CD4-positive, alpha-beta T cell (primary cell): ENCODE measurements around the gene PPP2R3A. TPM values are rescaled to one million over a fixed set of nuclear protein-coding genes. Genes with fewer than 3 reads are reported as not detected.

Experiments
- ATAC-seq: fragments of 200-7000 bp; cut with Tn5 transposase; one replicate; pipeline ENCODE4 v1.10.0; 2022; ENCODE audit warnings: mild to moderate bottlenecking; ENCODE audit not compliant: poor library complexity
- CTCF ChIA-PET: fragments of 350-600 bp; sonication (Branson Sonifier 250); formaldehyde crosslinking; loops from one replicate; lab custom pipeline; 2021; ENCODE audit warnings: antibody characterized with exemption, inconsistent platforms; lab: Charles Lee
- POLR2A ChIA-PET: fragments of 350-600 bp; sonication (Branson Sonifier 250); formaldehyde crosslinking; loops from one replicate; lab custom pipeline; 2021; ENCODE audit warnings: antibody characterized with exemption, inconsistent platforms; lab: Charles Lee
- DNase-seq, 14 experiments: peaks; one replicate each; pipeline ENCODE4 v3.0.0-alpha.2; 2013 to 2020; ENCODE audit warnings: mixed read lengths in 2 of 14
- H3K27ac ChIP-seq, 2 donors: one replicate each; pipeline versions ENCODE4 v1.5.1 to v1.7.0; 2013; ENCODE audit warnings: low read length in 2 of 2, low read depth in 1 of 2, mild to moderate bottlenecking in 1 of 2
- H3K27me3 ChIP-seq, 2 experiments: 1 replicate in 1 of 2; 2 replicates in 1 of 2; pipeline versions ENCODE4 v1.6.1 to v1.7.0; 2013; ENCODE audit warnings: low read length in 2 of 2, control low read depth in 1 of 2, mild to moderate bottlenecking in 1 of 2, moderate library complexity in 1 of 2; ENCODE audit not compliant: insufficient read depth in 2 of 2, control insufficient read depth in 1 of 2
- H3K36me3 ChIP-seq: one replicate; pipeline ENCODE4 v1.6.1; 2013; ENCODE audit warnings: low read length, control low read depth; ENCODE audit not compliant: insufficient read depth
- H3K4me1 ChIP-seq: one replicate; pipeline ENCODE4 v1.6.1; 2013; ENCODE audit warnings: low read length, control low read depth; ENCODE audit not compliant: insufficient read depth
- H3K4me3 ChIP-seq: one replicate; pipeline ENCODE4 v1.5.1; 2013; ENCODE audit warnings: mild to moderate bottlenecking, low read length, moderate library complexity
- H3K9me3 ChIP-seq, 2 experiments: 1 replicate in 1 of 2; 2 replicates in 1 of 2; pipeline versions ENCODE4 v1.6.1 to v1.7.0; 2013; ENCODE audit warnings: low read length in 2 of 2, mild to moderate bottlenecking in 2 of 2, control low read depth in 1 of 2, moderate library complexity in 1 of 2; ENCODE audit not compliant: control insufficient read depth in 1 of 2, insufficient read depth in 1 of 2
- H3K27ac Mint-ChIP-seq: one replicate; pipeline ENCODE4 v1.8.0; 2020; ENCODE audit warnings: mixed read lengths
- H3K27me3 Mint-ChIP-seq: one replicate; pipeline ENCODE4 v1.8.0; 2021; ENCODE audit warnings: mixed read lengths
- H3K36me3 Mint-ChIP-seq: one replicate; pipeline ENCODE4 v1.8.0; 2021; ENCODE audit warnings: low read depth, mixed read lengths
- H3K4me1 Mint-ChIP-seq: one replicate; pipeline ENCODE4 v1.8.0; 2021; ENCODE audit warnings: low read depth, mixed read lengths
- H3K4me3 Mint-ChIP-seq: one replicate; pipeline ENCODE4 v1.8.0; 2020; ENCODE audit warnings: mild to moderate bottlenecking, mixed read lengths
- H3K9me3 Mint-ChIP-seq: one replicate; pipeline ENCODE4 v1.8.0; 2020; ENCODE audit warnings: mixed read lengths
- CTCF ChIP-seq: fragments of 200-600 bp; IDR thresholded peaks from one replicate; pipeline ENCODE4 v1.8.0; 2022; ENCODE audit warnings: antibody characterized with exemption, mild to moderate bottlenecking
- intact Hi-C, 2 experiments: fragments of 100-400 bp; cut with DNase I in 1 of 2; cut with micrococcal nuclease in 1 of 2; formaldehyde crosslinking; loops; one replicate each; pipeline versions ENCODE4 v1.15.1 to v1.9.0; 2023 to 2025; cut with DNase I, micrococcal nuclease
- total RNA-seq, 174 experiments: library from RNA in 2 of 174; stranded (reverse) in 2 of 174; gene quantifications; one replicate each; pipeline ENCODE4 v1.2.3 and lab custom pipeline; 2021 to 2026

Gene PPP2R3A
- total RNA-seq, 2 experiments from 2014 or later: 0.14 to 0.31 TPM

- TF ChIP-seq CTCF: no peak
- peak overlapping the region; percentile 98 for H3K27ac Mint-ChIP-seq
- ATAC-seq (peak; percentile 31), DNase-seq (peak in 12 of 14 experiments; percentile 47 to 94 (median 72))
- Histone ChIP-seq H3K27me3 (no peaks in the 10 kb centered on the region), H3K27ac (peak overlapping the region; percentile 91 to 99), H3K4me1 (peaks cover 26% of the 10 kb centered on the region), H3K9me3 (no peaks in the 10 kb centered on the region), H3K4me3 (peak overlapping the region; percentile 95), H3K36me3 (no peaks in the 10 kb centered on the region)
- POLR2A ChIA-PET: interaction anchor here (0.6 to 6.2 kb wide), 28 partner anchors 11 to 1992 kb away, joined by 3 to 137 read pairs (median 5); partner anchors contain the start of genes ANAPC13, ARMC8, CEP63 and NCK1
- H3K4me3 Mint-ChIP-seq: peak overlapping the region; percentile 98
- intact Hi-C loops: loop anchor here (2.0 to 5.0 kb wide), 6 partner anchors 15 to 667 kb away; partner anchors contain the start of genes NCK1 (in 1 of the 2), PCCB (in 1 of the 2) and STAG1 (in 1 of the 2)
- peaks cover 5% of the 10 kb centered on the region for H3K27me3 Mint-ChIP-seq
- H3K9me3 Mint-ChIP-seq: no peaks in the 10 kb centered on the region
- CTCF ChIA-PET: interaction anchor here (1.6 to 1.7 kb wide), 2 partner anchors 56 to 557 kb away, joined by 4 to 12 read pairs; partner anchors contain the start of gene STAG1
- H3K4me1 Mint-ChIP-seq: peaks cover 46% of the 10 kb centered on the region
- H3K36me3 Mint-ChIP-seq: peaks cover 59% of the 10 kb centered on the region
Observed at GRCh38 chr3:136195258-136196063, 229.9 kb downstream of the PPP2R3A start.

- ChIA-PET CTCF (interaction anchor here (2.3 kb wide), 1 partner anchor 55 kb away, joined by 10 read pairs; no protein-coding TSS in a partner anchor), POLR2A (interaction anchor here (0.6 to 6.2 kb wide), 21 partner anchors 8 to 1991 kb away, joined by 3 to 137 read pairs (median 5); partner anchors contain the start of genes ANAPC13, ARMC8, CEP63 and NCK1)
- Mint-ChIP-seq H3K27me3 (peaks cover 5% of the 10 kb centered on the region), H3K9me3 (no peaks in the 10 kb centered on the region), H3K4me3 (peak within 1 kb of the TSS; percentile 98), H3K36me3 (peaks cover 54% of the 10 kb centered on the region), H3K4me1 (peaks cover 40% of the 10 kb centered on the region), H3K27ac (peak within 1 kb of the TSS; percentile 98)
- no peaks in the 10 kb centered on the region for H3K9me3 ChIP-seq
- H3K4me1 ChIP-seq: peaks cover 22% of the 10 kb centered on the region
- DNase-seq: peak in 1 of 14 experiments; percentile 68
- peak within 1 kb of the TSS; percentile 95 for H3K4me3 ChIP-seq
- ATAC-seq: peak; percentile 36
- H3K27me3 ChIP-seq: no peaks in the 10 kb centered on the region
- no peak for TF ChIP-seq CTCF
- peak within 1 kb of the TSS; percentile 91 to 99 for H3K27ac ChIP-seq
- H3K36me3 ChIP-seq: no peaks in the 10 kb centered on the region
- intact Hi-C loops: loop anchor here (2.0 to 5.0 kb wide), 4 partner anchors 119 to 666 kb away; partner anchors contain the start of genes NCK1 (in 1 of the 2) and STAG1 (in 1 of the 2)
Observed at GRCh38 chr3:136196064-136196400, 230.5 kb downstream of the PPP2R3A start, which contains the start of gene MSL2. TSS of gene MSL2 (minus strand) at chr3:136196335. CDS start at chr3:136195113, 1,222 bp downstream.

GRCh38 chr3:136196401-136197158 lies 231.1 kb downstream of the PPP2R3A start:
- Mint-ChIP-seq H3K4me1 (peaks cover 36% of the 10 kb centered on the region), H3K9me3 (no peaks in the 10 kb centered on the region), H3K27me3 (peaks cover 5% of the 10 kb centered on the region), H3K4me3 (peak overlapping the region; percentile 98), H3K27ac (peak overlapping the region; percentile 98), H3K36me3 (peaks cover 52% of the 10 kb centered on the region)
- ATAC-seq (peak; percentile 62), DNase-seq (peak; percentile 95 to 100 (median 98))
- TF ChIP-seq CTCF: no peak
- ChIA-PET POLR2A (interaction anchor here (0.6 to 6.2 kb wide), 33 partner anchors 9 to 1991 kb away, joined by 3 to 137 read pairs (median 4); partner anchors contain the start of genes ANAPC13, ARMC8, CEP63 and NCK1), CTCF (interaction anchor here (1.0 to 2.3 kb wide), 4 partner anchors 50 to 557 kb away, joined by 3 to 10 read pairs (median 8); no protein-coding TSS in a partner anchor)
- Histone ChIP-seq H3K27me3 (no peaks in the 10 kb centered on the region), H3K36me3 (no peaks in the 10 kb centered on the region), H3K9me3 (no peaks in the 10 kb centered on the region), H3K4me3 (peak overlapping the region; percentile 95), H3K4me1 (peaks cover 16% of the 10 kb centered on the region), H3K27ac (peak overlapping the region; percentile 91 to 99)
- intact Hi-C loops: loop anchor here (2.0 to 5.0 kb wide), 4 partner anchors 119 to 666 kb away; partner anchors contain the start of genes NCK1 (in 1 of the 2) and STAG1 (in 1 of the 2)
